HUES64 (cell line): ENCODE measurements around the gene CXCL17.

Source experiments
- H3K27ac ChIP-seq: 2 replicates; pipeline ENCODE4 v1.7.0; 2013; ENCODE audit warnings: low read depth, low read length, inconsistent platforms
- H3K27me3 ChIP-seq: 2 replicates; pipeline ENCODE4 v1.6.1; 2013; ENCODE audit warnings: mild to moderate bottlenecking, low read length; ENCODE audit not compliant: insufficient read depth
- H3K36me3 ChIP-seq: 2 replicates; pipeline ENCODE4 v1.6.1; 2013; ENCODE audit warnings: mild to moderate bottlenecking, low read length; ENCODE audit not compliant: insufficient read depth
- H3K4me1 ChIP-seq: 2 replicates; pipeline ENCODE4 v1.6.1; 2013; ENCODE audit warnings: mild to moderate bottlenecking, low read length, moderate library complexity; ENCODE audit not compliant: insufficient read depth
- H3K4me3 ChIP-seq: 2 replicates; pipeline ENCODE4 v1.5.1; 2013; ENCODE audit warnings: mild to moderate bottlenecking, low read length, moderate library complexity
- H3K9ac ChIP-seq: 2 replicates; pipeline ENCODE4 v1.6.1; 2013; ENCODE audit warnings: mild to moderate bottlenecking, low read depth, low read length
- H3K9me3 ChIP-seq: 2 replicates; pipeline ENCODE4 v1.6.1; 2013; ENCODE audit warnings: low read depth, low read length; ENCODE audit not compliant: insufficient read depth
- WGBS: fragments of 150-250, 120-280 bp; methylation state at CpG from one replicate; pipeline ENCODE4 v1.1.7; 2013; ENCODE audit warnings: missing lambda C conversion rate; 5-methylcytosine and 5-hydroxymethylcytosine counted together

Gene CXCL17

DNA sequence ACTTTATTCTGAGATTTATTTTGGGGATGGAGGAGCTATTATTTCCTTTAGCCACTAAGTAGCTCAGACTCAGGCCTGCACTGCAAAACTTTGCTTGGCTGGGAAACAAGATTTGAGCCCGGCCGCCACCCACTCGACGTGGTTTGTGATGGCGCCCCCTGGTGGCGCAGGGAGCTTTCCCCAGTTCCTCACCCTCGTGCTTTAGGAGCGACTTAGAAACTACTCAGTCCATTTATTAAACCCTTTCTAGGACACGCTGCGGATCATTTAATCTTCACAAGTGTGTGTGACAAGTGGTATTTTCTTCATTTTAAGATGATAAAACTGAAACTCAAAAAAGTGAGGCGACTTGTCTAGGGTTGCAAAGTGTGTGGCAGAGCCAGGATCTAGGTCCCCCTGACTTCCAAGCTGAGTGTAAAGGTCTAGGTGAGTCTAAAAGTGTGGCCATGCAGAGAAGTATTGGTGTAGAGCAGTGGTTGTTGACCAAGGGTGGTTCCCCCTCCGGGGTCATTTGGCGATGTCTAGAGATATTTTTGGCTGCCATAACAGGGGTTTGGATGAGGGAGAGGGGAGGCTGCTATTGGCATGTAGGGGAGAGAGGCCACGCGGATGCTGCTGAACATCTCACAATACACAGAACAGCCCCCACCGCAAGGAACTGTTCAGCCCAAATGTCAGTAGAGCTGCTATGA, 2.2 kb downstream of the CXCL17 start:
- Histone ChIP-seq H3K4me1 (peaks cover 9% of the 10 kb centered on the region; the same call in 1 of the 2 replicates), H3K4me3 (no peak overlapping the region), H3K9me3 (no peaks in the 10 kb centered on the region), H3K27ac (no peak overlapping the region), H3K9ac (no peak overlapping the region), H3K27me3 (no peaks in the 10 kb centered on the region; the same call in 1 of the 2 replicates), H3K36me3 (no peaks in the 10 kb centered on the region)
- WGBS: 33% methylated on average over 14 of the region's 16 CpGs

DNA sequence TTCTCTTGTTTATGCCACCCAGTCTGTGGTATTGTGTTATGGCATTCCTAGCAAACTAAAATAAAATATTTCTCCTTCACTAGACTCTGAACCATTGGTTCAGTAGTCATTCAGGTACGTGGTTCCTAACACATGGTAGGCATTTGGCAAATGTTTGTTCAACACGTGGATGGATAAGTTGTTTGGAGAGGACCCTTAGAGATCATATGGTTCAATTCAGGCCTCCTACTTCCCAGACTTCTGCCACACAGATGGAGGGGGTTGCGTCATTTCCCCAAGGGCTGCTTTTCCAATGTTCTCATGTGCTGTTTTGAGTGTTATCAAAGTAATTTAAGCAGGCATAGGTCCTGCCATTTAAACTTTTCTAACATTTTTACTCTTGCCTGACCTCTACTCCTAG, 6.7 kb downstream of the CXCL17 start:
- Histone ChIP-seq H3K9ac (no peak overlapping the region), H3K9me3 (no peaks in the 10 kb centered on the region), H3K27ac (no peak overlapping the region), H3K36me3 (no peaks in the 10 kb centered on the region), H3K4me1 (peaks cover 3% of the 10 kb centered on the region; the same call in 1 of the 2 replicates), H3K27me3 (no peaks in the 10 kb centered on the region; the same call in 1 of the 2 replicates), H3K4me3 (no peak overlapping the region)
- WGBS: 82% methylated on average over 3 of the region's 3 CpGs

DNA sequence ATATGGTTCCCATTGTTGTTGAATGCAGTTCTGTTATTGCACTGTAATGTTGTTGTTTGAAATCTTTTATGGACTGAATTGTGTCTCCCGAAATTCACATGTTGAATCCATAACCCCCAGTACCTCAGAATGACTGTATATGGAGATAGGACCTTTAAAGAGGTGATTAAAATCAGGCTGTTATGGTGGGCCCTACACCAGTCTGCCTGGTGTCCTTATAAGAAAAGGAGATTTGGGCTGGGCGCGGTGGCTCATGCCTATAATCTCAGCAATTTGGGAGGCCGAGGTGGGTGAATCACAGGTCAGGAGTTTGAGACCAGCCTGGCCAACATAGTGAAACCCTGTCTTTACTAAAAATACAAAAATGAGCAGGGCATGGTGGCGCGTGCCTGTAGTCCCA, 7.4 kb downstream of the CXCL17 start:
- H3K4me3 ChIP-seq: no peak overlapping the region
- peaks cover 3% of the 10 kb centered on the region; the same call in 1 of the 2 replicates for H3K4me1 ChIP-seq
- no peak overlapping the region for H3K27ac ChIP-seq
- H3K36me3 ChIP-seq: no peaks in the 10 kb centered on the region
- no peaks in the 10 kb centered on the region for H3K27me3 ChIP-seq
- H3K9me3 ChIP-seq: no peaks in the 10 kb centered on the region
- WGBS: 96% methylated on average over 5 of the region's 6 CpGs
- no peak overlapping the region for H3K9ac ChIP-seq

DNA sequence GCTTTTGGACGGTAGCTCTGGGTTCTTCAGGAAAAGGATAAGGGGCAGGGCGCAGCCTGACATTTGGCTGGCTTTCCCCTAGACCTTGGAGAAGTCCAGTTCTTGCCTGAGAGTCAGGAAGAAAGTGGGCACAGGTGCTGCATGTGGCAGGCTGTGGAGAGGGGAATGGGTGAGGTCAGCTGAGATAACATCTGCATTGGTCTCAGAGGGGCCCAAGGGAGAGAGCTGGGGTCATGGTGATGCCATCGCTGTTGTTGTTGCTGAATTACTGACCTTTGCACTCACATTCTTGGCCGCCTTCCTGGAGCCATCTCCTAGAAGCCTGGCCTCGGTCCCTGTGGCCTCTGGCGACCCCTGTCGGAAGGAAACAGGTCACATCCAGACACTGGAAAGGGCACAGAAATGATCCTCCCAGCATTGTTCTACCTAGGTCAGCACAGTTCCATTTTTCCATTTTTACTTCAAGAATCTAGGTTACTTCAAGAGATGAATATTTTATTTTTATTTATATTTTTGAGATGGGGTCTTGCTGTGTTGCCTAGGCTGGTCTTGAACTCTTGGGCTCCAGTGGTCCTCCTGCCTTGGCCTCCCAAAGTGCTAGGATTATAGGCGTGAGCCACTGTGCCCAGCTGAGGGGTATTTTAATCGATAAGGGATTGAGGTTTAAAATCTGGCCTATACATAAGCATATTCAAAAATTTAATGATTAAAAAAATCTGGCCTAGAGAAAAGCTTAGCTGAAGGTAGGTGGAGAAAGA, 9.1 kb downstream of the CXCL17 start:
- H3K27me3 ChIP-seq: no peaks in the 10 kb centered on the region
- WGBS: 31% methylated on average over 8 of the region's 9 CpGs

DNA sequence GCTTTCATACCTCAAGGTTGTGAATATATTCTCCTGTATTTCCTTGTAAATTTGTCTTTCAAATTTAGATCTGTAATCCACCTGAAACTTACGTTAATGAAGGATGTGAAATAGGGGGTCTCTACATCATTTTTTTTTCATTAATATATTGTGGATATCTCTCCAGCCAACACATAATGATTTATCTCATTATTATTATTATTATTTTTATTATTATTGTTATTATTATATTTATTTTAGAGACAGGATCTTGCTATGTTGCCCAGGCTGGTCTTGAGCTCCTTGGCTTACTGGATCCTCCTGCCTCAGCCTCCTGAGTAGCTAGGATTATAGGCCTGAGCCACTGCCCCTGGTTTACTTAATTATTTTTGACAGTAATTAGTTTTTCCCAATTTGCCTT, 11.3 kb downstream of the CXCL17 start:
- Histone ChIP-seq H3K27me3 (peaks cover 3% of the 10 kb centered on the region; the same call in 1 of the 2 replicates), H3K4me3 (no peak overlapping the region), H3K9me3 (no peaks in the 10 kb centered on the region), H3K9ac (no peak overlapping the region), H3K36me3 (no peaks in the 10 kb centered on the region), H3K27ac (no peak overlapping the region), H3K4me1 (peaks cover 3% of the 10 kb centered on the region; the same call in 1 of the 2 replicates)
- no CpG with 5 or more reads among the region's 1 CpG for WGBS

More for the DNA sequence above, 9.1 kb downstream of the CXCL17 start:
- Histone ChIP-seq H3K36me3 (no peaks in the 10 kb centered on the region), H3K9me3 (no peaks in the 10 kb centered on the region), H3K4me1 (peaks cover 3% of the 10 kb centered on the region; the same call in 1 of the 2 replicates), H3K27ac (no peak overlapping the region; the same call in 1 of the 2 replicates), H3K9ac (no peak overlapping the region), H3K4me3 (no peak overlapping the region)

DNA sequence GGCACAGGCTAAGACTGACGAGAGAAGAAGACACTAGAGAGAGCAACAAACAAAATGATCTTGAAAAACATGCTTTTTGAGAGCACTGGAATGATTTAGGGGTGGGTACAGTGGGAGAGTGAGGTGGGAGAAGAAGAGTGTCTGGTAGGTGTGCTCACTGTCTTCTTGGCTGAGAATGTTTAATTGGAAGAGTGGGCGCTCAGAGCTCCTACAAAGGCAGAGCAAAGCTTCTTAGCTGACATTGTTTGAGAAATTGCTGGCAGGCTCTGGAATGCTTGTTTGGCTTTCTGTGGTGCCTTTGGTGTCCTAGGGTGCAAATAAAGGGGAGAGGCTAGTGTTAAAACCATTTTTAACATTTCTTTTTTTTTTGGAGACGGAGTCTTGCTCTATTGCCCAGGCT, 14.1 kb downstream of the CXCL17 start:
- Histone ChIP-seq H3K4me1 (peaks cover 3% of the 10 kb centered on the region; the same call in 1 of the 2 replicates), H3K27ac (no peak overlapping the region), H3K36me3 (no peaks in the 10 kb centered on the region), H3K9me3 (no peaks in the 10 kb centered on the region), H3K4me3 (no peak overlapping the region), H3K27me3 (peaks cover 27% of the 10 kb centered on the region), H3K9ac (no peak overlapping the region)
- 90% methylated on average over 3 of the region's 3 CpGs for WGBS

DNA sequence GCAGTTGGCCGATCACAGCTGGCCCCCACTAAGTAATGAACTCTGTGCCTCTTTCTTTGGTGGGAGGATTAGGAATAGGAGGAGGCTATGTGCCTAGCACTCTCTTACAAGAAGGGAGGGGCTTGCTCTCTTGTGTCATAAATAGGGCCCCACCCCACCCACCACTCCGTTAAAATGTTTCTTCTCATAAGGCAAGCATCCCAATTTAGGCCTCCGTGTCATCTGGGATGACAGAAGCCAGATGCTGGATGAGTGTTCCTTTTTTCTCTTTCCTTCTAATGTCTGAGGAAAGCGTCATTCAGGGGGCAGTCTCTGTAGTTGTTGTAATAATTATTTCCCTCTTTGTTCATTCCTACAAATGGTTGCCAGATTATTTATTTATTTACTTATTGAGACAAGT, 15.4 kb downstream of the CXCL17 start, which contains the start of gene LIPE:
Gene LIPE (minus strand): TSS at position 76 of the 400 bp plus-strand sequence. CDS start 239 bp downstream, outside the sequence.
- Histone ChIP-seq H3K36me3 (no peaks in the 10 kb centered on the region), H3K4me1 (no peaks in the 10 kb centered on the region; the same call in 1 of the 2 replicates), H3K27ac (no peak within 1 kb of the TSS), H3K9me3 (no peaks in the 10 kb centered on the region), H3K27me3 (peaks cover 37% of the 10 kb centered on the region), H3K4me3 (no peak within 1 kb of the TSS), H3K9ac (no peak within 1 kb of the TSS)
- 86% methylated on average over 3 of the region's 4 CpGs for WGBS

DNA sequence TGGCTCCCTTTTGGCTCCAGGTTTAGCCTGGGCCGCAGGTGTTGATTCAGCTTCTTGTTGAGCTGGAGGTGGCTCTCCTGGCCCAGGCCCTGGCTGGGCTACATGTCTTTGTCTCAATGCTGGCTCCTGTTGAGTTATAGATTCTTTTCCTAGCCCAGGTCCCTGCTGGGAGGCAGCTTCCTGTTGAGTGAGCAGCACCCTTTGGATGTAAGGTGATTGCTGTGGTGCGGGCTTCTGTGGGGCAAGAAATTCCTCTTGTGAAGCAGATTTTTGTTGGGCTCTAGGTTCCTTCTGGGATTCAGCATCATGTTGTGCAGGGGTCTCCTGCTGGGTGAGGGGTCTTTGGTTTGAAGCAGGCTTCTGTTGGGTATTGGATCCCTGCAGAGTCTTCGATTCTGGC, 16.1 kb downstream of the CXCL17 start:
- 93% methylated on average over 3 of the region's 3 CpGs for WGBS
- no peaks in the 10 kb centered on the region; the same call in 1 of the 2 replicates for H3K4me1 ChIP-seq
- H3K9me3 ChIP-seq: no peaks in the 10 kb centered on the region
- H3K9ac ChIP-seq: no peak overlapping the region
- peaks cover 44% of the 10 kb centered on the region for H3K27me3 ChIP-seq
- no peak overlapping the region for H3K27ac ChIP-seq
- no peaks in the 10 kb centered on the region for H3K36me3 ChIP-seq
- H3K4me3 ChIP-seq: no peak overlapping the region

DNA sequence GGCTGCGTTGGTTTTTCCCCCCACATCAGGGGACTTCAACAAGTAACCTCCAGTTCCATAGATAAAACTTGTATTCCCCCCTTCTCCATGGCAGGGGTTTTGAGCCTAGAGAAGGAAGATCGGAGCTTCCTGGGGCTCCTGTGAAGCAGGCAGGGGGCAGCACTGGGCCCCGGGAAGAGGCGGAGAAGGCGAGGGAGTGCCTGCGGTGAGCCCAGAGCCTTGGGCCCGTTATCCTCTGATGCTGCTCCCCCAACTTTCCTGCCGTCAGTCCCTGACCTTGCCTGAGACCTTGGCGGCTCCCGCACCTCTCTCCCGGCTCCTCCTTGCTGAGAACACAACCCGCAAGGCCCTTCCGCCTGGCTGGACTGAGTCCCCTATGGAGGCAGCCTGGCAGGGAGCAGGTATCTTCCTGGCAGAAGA, 18.0 kb downstream of the CXCL17 start:
- H3K36me3 ChIP-seq: no peaks in the 10 kb centered on the region
- no peaks in the 10 kb centered on the region for H3K9me3 ChIP-seq
- H3K9ac ChIP-seq: no peak overlapping the region

DNA sequence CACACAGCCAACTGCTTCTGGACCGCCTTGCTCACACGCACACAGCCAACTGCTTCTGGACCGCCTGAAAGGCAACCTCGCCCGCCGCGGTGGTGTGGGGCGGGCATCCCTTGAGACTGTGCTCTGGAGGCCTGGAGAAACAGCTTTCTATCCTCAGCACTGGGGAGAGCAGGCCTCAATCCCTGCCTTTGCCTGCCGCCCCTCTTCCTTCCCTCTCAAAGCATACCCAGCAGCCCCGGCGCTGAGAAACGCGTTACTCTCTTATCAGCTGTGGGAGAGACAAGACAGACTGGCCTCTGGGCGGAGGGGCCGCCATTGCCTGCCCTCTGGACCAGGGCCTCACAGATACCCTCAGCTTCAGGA, 18.4 kb downstream of the CXCL17 start:
- Histone ChIP-seq H3K36me3 (no peaks in the 10 kb centered on the region), H3K9me3 (no peaks in the 10 kb centered on the region), H3K9ac (no peak overlapping the region), H3K27me3 (peaks cover 58% of the 10 kb centered on the region), H3K4me3 (no peak overlapping the region), H3K4me1 (no peaks in the 10 kb centered on the region; the same call in 1 of the 2 replicates), H3K27ac (no peak overlapping the region)
- WGBS: 84% methylated on average over 15 of the region's 15 CpGs

More for the DNA sequence above, 18.0 kb downstream of the CXCL17 start:
- 34% methylated on average over 13 of the region's 13 CpGs for WGBS
- peaks cover 58% of the 10 kb centered on the region for H3K27me3 ChIP-seq
- H3K27ac ChIP-seq: no peak overlapping the region
- no peak overlapping the region for H3K4me3 ChIP-seq
- H3K4me1 ChIP-seq: no peaks in the 10 kb centered on the region; the same call in 1 of the 2 replicates
